MCF 10A (cell line): ENCODE measurements around the gene CYP2R1. TPM values are rescaled to one million over a fixed set of nuclear protein-coding genes. Genes with fewer than 3 reads are reported as not detected.

ENCODE experiments used
- BruUV-seq: library from RNA; stranded (reverse); fragments of 400-500 nt; replicated peaks from 2 replicates; lab custom pipeline; 2021; lab: Mats Ljungman, UMichigan
- CTCF ChIA-PET: fragments of 300-600 bp; sonication (Branson Sonifier 250); formaldehyde crosslinking; extraction: SDS; loops from one replicate; lab custom pipeline; 2021; ENCODE audit warnings: antibody characterized with exemption, inconsistent platforms; lab: Yijun Ruan, JAX
- POLR2A ChIA-PET: fragments of 300-600, 350-650 bp; sonication (Branson Sonifier 250); formaldehyde crosslinking; extraction: SDS; loops from one replicate; lab custom pipeline; 2020; ENCODE audit warnings: antibody characterized with exemption, inconsistent platforms; lab: Yijun Ruan, JAX
- DNase-seq: peaks from one replicate; pipeline ENCODE4 v3.0.0-alpha.2; 2018; ENCODE audit not compliant: unreplicated experiment
- H3K27ac Mint-ChIP-seq: one replicate; pipeline ENCODE4 v1.8.0; 2022; ENCODE audit warnings: mild to moderate bottlenecking, low read depth, mixed read lengths; ENCODE audit not compliant: unreplicated experiment
- H3K27me3 Mint-ChIP-seq: one replicate; pipeline ENCODE4 v1.8.0; 2022; ENCODE audit warnings: mixed read lengths; ENCODE audit not compliant: insufficient read depth, unreplicated experiment
- H3K36me3 Mint-ChIP-seq: one replicate; pipeline ENCODE4 v1.8.0; 2022; ENCODE audit warnings: mild to moderate bottlenecking, moderate library complexity, mixed read lengths; ENCODE audit not compliant: insufficient read depth, unreplicated experiment
- H3K4me1 Mint-ChIP-seq: one replicate; pipeline ENCODE4 v1.8.0; 2022; ENCODE audit warnings: mixed read lengths; ENCODE audit not compliant: insufficient read depth, unreplicated experiment
- H3K4me3 Mint-ChIP-seq: one replicate; pipeline ENCODE4 v1.8.0; 2022; ENCODE audit warnings: mild to moderate bottlenecking, moderate library complexity, mixed read lengths; ENCODE audit not compliant: unreplicated experiment
- H3K9me3 Mint-ChIP-seq: one replicate; pipeline ENCODE4 v1.8.0; 2022; ENCODE audit warnings: mixed read lengths; ENCODE audit not compliant: unreplicated experiment
- CTCF ChIP-seq: fragments of 200-600 bp; IDR thresholded peaks from one replicate; pipeline ENCODE4 v1.8.0; 2022; ENCODE audit warnings: antibody characterized with exemption, mild to moderate bottlenecking; ENCODE audit not compliant: unreplicated experiment
- intact Hi-C: fragments of 100-400 bp; cut with micrococcal nuclease; formaldehyde crosslinking; loops from 2 replicates; pipeline ENCODE4 v1.14.1; 2022
- total RNA-seq: library from RNA; stranded (reverse); gene quantifications from 2 replicates; pipeline ENCODE4 v1.2.3, GENCODE V29; 2022

The CYP2R1 gene
- total RNA-seq, 1 experiment from 2014 or later: 20.5 TPM

GRCh38 chr11:14882196-14882595 lies 9.8 kb downstream of the CYP2R1 start:
- intact Hi-C loops: no loop called here
- Mint-ChIP-seq H3K27me3 (no peaks in the 10 kb centered on the region), H3K36me3 (peaks cover 27% of the 10 kb centered on the region), H3K9me3 (no peaks in the 10 kb centered on the region), H3K4me1 (peaks cover 10% of the 10 kb centered on the region), H3K4me3 (no peak overlapping the region), H3K27ac (no peak overlapping the region)
- no peak for DNase-seq
- ChIA-PET POLR2A (interaction anchor here (0.8 kb wide), 1 partner anchor 10 kb away, joined by 3 read pairs; the partner anchor contains the start of gene CYP2R1), CTCF (no interaction called here)
- no TSS peak for BruUV-seq
- no peak for TF ChIP-seq CTCF

DNA sequence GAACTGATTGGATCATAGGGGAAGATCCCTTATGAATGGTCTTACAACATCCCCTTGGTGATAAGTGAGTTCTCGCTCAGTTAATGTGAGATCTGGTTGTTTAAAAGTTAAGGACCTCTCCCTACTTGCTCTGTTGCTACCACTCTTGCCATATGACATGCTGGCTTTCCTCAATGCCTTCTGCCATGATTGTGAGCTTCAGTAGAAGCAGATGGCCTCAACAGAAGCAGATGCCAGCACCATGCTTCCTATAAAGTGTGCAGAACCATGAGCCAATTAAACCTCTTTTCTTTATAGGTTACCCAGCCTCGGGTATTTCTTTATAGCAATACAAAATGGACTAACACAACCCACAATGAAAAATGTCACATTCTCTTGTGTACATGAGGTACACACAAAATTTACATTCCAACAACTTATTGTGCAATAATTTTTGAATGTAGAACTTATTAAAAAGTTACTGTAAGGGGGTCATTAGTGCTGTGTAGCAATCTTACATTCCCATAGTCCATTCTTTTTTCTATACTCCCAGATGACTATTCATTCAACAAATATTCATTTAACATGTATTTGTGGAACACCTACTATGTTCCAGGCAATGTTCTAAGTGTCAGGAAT lies 10.3 kb downstream of the CYP2R1 start:
- DNase-seq: no peak
- no peak for TF ChIP-seq CTCF
- Mint-ChIP-seq H3K27ac (no peak overlapping the region), H3K27me3 (no peaks in the 10 kb centered on the region), H3K4me1 (peaks cover 5% of the 10 kb centered on the region), H3K36me3 (peaks cover 32% of the 10 kb centered on the region), H3K9me3 (no peaks in the 10 kb centered on the region), H3K4me3 (no peak overlapping the region)
- no TSS peak for BruUV-seq
- ChIA-PET CTCF (interaction anchor here (2.0 kb wide), 1 partner anchor 26 kb away, joined by 5 read pairs; no protein-coding TSS in a partner anchor), POLR2A (interaction anchor here (0.8 kb wide), 1 partner anchor 10 kb away, joined by 3 read pairs; the partner anchor contains the start of gene CYP2R1)
- intact Hi-C loops: no loop called here

- no peak for TF ChIP-seq CTCF
- Mint-ChIP-seq H3K36me3 (peaks cover 28% of the 10 kb centered on the region), H3K4me1 (peaks cover 12% of the 10 kb centered on the region), H3K4me3 (no peak overlapping the region), H3K9me3 (no peaks in the 10 kb centered on the region), H3K27ac (no peak overlapping the region), H3K27me3 (no peaks in the 10 kb centered on the region)
- no TSS peak for BruUV-seq
- intact Hi-C loops: no loop called here
- ChIA-PET CTCF (interaction anchor here (0.8 to 1.0 kb wide), 2 partner anchors 17 to 200 kb away, joined by 3 read pairs; no protein-coding TSS in a partner anchor), POLR2A (interaction anchor here (1.1 to 1.8 kb wide), 2 partner anchors 16 to 17 kb away, joined by 4 to 5 read pairs; partner anchors contain the start of gene CYP2R1)
- DNase-seq: no peak
Measured at GRCh38 chr11:14875163-14875562, 16.9 kb downstream of the CYP2R1 start.

DNA sequence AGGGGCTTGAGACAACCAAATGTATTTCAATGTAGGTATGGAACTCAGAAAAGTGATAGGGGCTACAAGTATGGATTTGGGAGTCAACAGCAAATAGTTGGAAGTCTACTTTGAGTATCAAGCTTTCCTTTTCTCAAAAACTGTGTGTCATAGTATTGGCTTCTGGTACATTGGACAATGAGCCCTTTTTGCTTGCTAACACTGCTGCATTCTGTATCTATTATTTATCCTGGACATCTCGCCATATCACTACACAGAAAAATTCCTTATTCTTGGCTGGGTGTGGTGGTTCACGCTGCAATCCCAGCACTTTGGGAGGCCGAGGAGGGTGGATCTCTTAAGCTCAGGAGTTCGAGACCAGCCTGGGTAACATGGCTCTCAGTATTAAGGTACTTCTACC lies 18.4 kb downstream of the CYP2R1 start:
- BruUV-seq: no TSS peak
- no peak for TF ChIP-seq CTCF
- H3K27me3 Mint-ChIP-seq: no peaks in the 10 kb centered on the region
- no peak for DNase-seq
- no peak overlapping the region for H3K4me3 Mint-ChIP-seq
- no peak overlapping the region for H3K27ac Mint-ChIP-seq
- ChIA-PET CTCF (no interaction called here), POLR2A (no interaction called here)
- no peaks in the 10 kb centered on the region for H3K9me3 Mint-ChIP-seq
- intact Hi-C loops: no loop called here
- H3K36me3 Mint-ChIP-seq: peaks cover 21% of the 10 kb centered on the region
- H3K4me1 Mint-ChIP-seq: peaks cover 12% of the 10 kb centered on the region
